NB4 (cell line): ENCODE results near the gene ZNF326.

ENCODE experiments used
- CTCF ChIP-seq: IDR thresholded peaks from one replicate; pipeline ENCODE4 v1.5.1; 2012; ENCODE audit warnings: low read depth, low read length
- MAX ChIP-seq: IDR thresholded peaks from 2 replicates; pipeline ENCODE4 v1.6.1; 2011; ENCODE audit warnings: low read depth, low read length
- MYC ChIP-seq: IDR thresholded peaks from 2 replicates; pipeline ENCODE4 v1.6.1; 2011; ENCODE audit warnings: low read depth, low read length
- POLR2A ChIP-seq: IDR thresholded peaks from 2 replicates; pipeline ENCODE4 v1.6.1; 2011; ENCODE audit warnings: mild to moderate bottlenecking; ENCODE audit not compliant: insufficient read length; ENCODE audit errors: extremely low read depth

- no peak for TF ChIP-seq CTCF
- TF ChIP-seq MYC: no peak
- no peak for TF ChIP-seq MAX
- TF ChIP-seq POLR2A: no peak
Observed at GRCh38 chr1:89953929-89954328, 41.0 kb upstream of the ZNF326 start.
